UCSD-AML1 (cell line): Measurements from ENCODE around the gene CTNNA2.

Experiments used
- DNase-seq: peaks from one replicate; lab custom pipeline; 2025; ENCODE audit not compliant: unreplicated experiment; lab: John Stamatoyannopoulos, UW

Gene CTNNA2

GRCh38 chr2:80515964-80516363, 1003.1 kb downstream of the CTNNA2 start:
- DNase-seq = no peak

- no peak for DNase-seq
Measured at GRCh38 chr2:80517316-80517715, 1004.5 kb downstream of the CTNNA2 start.

DNA sequence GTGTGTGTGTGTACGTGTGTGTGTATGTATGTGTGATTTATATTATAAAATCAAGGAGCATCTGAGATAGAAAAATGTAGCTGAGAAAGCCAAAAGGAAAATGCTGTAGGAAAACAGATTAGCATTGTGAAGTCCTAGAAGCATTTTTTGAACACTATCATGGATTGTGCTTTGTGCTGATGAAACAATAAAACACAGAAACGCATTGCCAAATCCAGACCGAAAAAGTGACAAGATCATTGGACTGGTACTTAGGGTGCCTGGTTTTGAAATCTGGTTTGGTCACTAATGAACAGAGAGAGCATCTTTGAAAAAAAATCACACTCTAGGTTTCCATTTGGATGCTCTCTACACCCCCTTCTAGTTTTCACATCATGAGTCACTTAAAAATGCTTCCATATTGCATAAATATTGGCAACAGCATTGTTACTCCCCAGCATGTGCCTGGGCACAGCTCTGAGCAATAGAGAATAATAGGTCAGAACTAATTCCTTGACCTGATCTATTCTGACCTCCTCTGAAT, 1006.3 kb downstream of the CTNNA2 start:
- DNase-seq = no peak

DNA sequence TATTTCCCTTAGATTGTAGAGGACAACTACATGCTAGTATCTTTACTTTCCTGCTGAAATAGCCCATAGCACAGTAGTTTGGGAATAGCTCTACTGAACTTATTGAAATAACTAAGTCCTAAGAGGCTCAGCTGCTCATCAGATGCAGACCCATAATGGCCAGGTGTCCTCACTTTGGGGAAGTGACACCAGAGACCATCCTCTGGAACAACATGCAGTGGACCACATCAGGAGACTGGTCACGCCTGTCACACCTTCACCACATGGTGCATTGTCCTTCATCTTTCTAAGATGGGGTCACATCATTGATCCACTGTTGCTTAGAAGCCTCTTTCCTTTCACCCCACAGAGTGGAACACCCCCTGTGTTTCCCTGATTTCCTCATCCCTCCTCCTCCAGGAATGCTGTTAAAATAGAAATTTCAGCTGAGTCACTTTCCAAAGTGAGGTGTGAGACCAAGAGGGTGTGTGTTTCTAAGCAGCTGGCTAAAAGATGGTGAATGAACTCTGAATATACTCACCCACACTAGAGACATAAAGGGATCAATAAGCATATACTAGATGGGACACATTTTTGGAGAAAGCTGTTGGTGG, 1006.9 kb downstream of the CTNNA2 start:
- DNase-seq = no peak

- DNase-seq = no peak
Measured at GRCh38 chr2:80525152-80525551, 1012.3 kb downstream of the CTNNA2 start.

GRCh38 chr2:80527119-80527518, 1014.3 kb downstream of the CTNNA2 start:
- no peak for DNase-seq

DNA sequence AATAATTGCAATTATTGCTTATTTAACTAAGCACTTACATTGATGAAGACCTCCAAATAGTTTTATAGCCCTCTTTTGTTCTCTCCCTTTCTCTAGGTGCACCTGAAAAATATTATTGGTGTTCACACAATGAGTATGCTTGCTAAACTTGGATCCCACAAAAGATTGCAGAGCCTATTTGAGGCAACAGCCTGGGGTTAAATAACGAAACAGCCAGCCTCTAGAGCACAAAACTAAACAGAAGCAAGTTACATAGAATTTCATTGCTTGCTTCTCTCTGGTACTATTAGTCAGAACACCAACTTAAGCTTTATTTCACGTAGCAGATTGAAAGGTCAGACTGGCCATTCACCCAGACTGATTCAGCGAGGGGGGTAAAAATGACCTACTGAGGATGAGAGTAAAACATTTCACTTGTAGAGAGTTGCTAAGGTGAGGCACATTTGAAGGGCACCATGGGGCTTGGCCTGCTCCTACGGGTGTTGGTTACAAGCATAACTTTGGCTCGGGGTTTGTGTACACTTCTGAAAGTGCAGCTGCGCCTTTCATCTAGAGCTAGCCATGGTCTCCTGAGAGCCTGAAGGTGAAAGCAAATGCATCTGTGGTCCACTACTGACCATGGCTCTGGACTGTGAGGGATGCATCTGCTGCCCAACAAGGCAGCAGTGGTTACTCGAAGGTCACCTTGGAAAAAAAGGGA, 1016.8 kb downstream of the CTNNA2 start:
- no peak for DNase-seq

DNA sequence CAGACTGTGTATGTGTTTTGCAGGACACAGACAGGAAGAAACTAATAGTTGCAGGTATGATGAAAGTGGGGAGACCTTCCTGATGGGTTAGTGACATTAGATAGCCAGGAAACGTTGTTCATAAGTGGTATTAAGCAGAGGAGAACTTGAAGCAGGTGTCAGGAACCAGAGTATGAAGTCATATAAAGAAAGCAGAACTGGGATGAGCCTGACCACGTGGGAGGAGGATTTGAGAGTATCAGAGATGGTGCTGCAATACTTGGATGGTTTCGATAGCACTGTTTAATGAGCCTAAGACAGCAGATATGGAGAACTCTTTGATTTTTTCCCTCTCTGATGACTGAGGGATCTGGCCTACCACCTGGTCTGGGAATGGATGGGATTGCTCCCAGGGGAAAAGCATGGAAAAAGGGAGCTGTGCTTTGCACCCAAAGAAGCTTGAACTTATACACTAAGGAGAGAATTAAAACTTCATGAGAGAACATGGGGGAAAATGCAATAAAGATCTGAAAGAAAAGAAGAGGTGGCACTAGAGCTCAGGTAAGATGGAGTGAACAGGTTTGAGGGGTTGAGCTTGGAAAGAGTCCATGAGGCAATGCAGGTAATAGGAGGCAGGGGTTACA, 1017.7 kb downstream of the CTNNA2 start:
- DNase-seq = no peak

DNA sequence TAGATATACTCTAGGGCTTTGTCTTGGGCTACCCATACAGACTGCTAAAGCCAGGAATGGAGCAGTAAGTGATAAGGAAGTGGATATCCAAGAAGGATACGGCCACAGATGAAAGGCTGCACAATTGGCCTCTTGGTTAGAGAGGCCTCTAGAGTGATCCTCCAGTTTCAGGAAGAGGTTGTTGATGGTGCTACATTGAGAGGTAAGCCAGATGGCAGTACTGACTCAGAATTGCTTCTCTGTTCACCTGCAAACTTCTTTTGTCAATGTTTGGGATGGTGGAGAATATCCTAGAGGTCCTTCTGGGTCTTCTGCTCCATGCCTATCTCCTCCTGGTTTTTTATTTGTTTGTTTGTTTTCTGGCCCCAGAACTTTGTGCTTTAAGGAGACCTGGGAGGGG, 1018.5 kb downstream of the CTNNA2 start:
- no peak for DNase-seq

GRCh38 chr2:80545420-80546210, 1032.8 kb downstream of the CTNNA2 start:
- no peak for DNase-seq

DNA sequence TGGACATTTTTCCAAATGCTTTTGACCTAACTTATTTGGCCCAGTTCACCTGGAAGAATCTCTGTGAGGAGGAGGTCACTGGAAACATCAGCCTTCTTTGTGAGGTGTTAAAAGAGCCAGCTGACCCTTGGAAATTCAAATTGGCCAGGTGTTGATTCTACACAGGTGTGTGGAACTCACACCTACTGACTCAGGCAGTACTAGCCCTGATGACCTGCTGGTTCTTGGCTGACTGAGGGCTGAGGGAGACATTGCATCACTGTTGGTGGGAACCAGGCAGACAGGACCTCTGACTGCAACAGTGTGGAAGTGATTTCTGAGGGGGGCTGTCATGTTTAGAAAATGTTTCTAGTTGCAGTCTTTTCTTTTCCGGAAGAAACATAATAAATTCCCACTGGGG, 1033.9 kb downstream of the CTNNA2 start:
- no peak for DNase-seq

DNA sequence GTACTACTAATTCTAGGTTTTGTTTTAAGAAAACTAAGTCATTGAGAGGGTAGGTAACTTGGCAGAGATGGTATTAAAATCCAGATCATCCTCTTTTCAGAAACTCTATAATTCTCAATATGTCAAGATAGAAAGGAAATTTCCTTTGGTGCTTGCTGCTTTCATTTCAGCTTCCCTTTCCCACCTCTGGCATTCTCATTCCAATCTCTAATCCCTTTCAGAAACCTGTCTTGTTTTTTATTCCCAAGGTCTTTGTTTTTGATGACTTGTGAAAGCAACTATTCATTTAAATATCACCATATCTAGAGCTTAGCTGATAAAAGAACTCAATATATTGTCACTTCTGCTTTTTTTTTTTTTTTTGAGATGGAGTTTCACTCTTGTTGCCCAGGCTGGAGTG, 1034.5 kb downstream of the CTNNA2 start:
- DNase-seq = no peak

- DNase-seq = no peak
Measured at GRCh38 chr2:80548469-80548868, 1035.6 kb downstream of the CTNNA2 start.

- no peak for DNase-seq
Measured at GRCh38 chr2:80549901-80550300, 1037.0 kb downstream of the CTNNA2 start.

GRCh38 chr2:80560326-80560725, 1047.5 kb downstream of the CTNNA2 start:
- DNase-seq = no peak

- DNase-seq = no peak
Measured at GRCh38 chr2:80568011-80568410, 1055.2 kb downstream of the CTNNA2 start.

DNA sequence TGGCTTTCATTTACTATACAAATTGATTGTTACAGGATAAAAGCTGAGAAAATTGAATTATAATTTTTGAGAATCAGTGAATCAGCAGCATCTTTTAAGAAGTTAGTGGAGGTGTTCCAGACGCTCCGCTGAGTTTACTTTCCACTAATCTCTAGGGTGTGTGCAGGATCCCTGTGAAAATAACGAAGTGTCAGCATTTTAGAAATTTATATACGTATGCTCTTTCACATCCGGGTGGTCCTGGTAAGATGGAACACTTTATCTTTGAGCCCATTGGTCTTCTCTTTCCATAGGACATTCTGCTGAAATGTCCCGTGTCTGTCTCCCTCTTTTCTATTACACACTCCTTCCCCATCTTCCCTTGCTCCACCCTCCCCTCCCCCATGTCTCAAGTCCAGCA, 1060.3 kb downstream of the CTNNA2 start:
- DNase-seq = no peak

- DNase-seq = no peak
Measured at GRCh38 chr2:80573950-80574349, 1061.1 kb downstream of the CTNNA2 start.

GRCh38 chr2:80579756-80580155, 1066.9 kb downstream of the CTNNA2 start:
- no peak for DNase-seq

GRCh38 chr2:80591233-80591632, 1078.4 kb downstream of the CTNNA2 start:
- no peak for DNase-seq

- DNase-seq = no peak
Measured at GRCh38 chr2:80592106-80592505, 1079.3 kb downstream of the CTNNA2 start.

DNA sequence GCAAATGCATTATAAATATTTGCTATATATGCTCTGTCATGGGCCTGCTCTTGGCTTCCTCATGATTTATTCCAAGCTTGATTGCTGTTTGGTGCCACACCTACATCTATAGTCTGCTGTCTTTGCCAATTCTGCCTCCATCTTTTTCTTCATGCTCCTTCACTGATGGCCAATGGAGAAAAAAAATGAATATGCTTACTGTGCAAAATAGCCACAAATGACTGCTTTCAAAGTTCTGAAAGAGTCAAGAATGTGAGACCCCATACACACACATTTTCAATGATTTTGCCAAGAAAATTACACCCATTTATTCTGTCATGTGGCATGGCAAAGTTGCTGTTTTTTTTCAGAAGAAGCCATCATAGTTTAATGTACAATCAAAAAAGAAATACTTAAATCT, 1097.3 kb downstream of the CTNNA2 start:
- no peak for DNase-seq
